ENCODE data around the gene XKRX. TPM values are rescaled to one million over a fixed set of nuclear protein-coding genes. Genes with fewer than 3 reads are reported as not detected.

The XKRX gene
- 0.25 TPM for polyA plus RNA-seq (ENCODE audit: insufficient read length)
- long read RNA-seq, donor 1, result 0 reads
- long read RNA-seq, donor 2, result 0 reads
- long read RNA-seq, donor 3, result 0 reads
- long read RNA-seq, donor 4, result 0 reads
- long read RNA-seq, donor 5, result 0 reads
- long read RNA-seq, donor 6, result 0 reads
- long read RNA-seq, donor 7, result 0 reads
- long read RNA-seq, donor 8, result 0 reads

- peak; percentile 36 for DNase-seq
These were observed at the start of gene XKRX for GRCh38 chrX:100928660-100929613. Gene XKRX, minus strand, starts transcription at chrX:100928917. Its CDS starts 613 bp downstream, at chrX:100928304.

DNA sequence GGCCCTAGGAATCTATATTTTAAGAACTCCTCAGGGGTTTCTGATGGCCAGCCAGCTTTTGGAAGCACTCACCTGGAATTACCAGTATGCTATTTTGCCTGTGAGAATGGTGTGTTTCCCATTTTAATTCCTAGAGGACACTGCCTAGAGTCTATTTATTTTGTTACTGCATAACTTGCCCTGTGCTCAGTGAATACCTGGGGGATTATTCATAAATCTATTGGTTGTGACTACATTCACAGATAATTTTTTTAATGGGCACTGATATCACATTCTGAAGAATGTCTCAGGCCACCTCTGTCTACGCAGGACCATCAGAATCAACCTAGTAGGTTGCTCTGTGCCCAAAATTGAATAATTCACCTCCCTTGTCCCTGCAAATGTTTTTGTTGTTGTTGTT is 47.5 kb upstream of the XKRX start:
- DNase-seq, result no peak

GRCh38 chrX:100975212-100975611 is 46.5 kb upstream of the XKRX start:
- DNase-seq, result no peak

DNA sequence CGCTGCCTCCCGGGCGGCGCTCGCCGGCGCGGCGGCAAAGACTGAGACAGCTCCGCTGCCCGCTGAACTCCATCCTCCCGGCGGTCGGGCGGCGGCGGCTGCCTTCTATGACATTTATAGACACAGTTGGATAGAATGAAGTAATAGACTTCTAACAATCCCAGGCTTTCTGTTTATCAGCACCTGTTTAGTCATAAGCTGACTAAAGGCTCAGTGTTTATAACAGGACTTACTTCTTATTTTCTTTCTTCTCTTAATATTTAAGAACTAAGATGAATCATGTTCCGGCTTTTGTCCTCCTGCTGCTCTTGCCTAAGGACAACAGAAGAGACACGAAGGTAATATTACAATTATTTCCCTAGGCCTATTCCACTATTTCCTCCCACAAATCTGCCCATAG is 44.7 kb upstream of the XKRX start:
- DNase-seq, result no peak

DNA sequence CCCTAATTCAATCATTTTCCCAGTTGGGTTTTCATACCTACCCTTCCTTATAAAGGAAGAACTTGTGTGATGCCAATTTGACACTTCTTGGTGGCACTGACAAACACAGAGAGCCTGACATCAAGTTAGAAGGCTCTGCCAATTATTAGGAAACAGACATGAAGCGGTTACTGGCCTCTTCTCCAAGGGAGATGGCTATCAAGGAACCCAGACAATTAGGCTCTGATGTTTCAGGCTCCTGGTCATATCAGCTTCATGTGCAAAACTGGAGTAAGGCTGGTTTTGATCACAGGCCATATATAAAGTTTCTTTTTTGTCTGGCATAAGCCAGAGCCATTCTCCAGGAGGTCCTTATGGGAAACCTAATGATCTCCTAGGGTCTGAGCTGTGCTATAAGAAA is 41.2 kb upstream of the XKRX start:
- DNase-seq, result no peak

GRCh38 chrX:100969408-100969807 is 40.7 kb upstream of the XKRX start, which contains the start of gene ARL13A:
Gene ARL13A, plus strand, starts transcription at chrX:100969708. Its CDS starts 3,982 bp downstream, at chrX:100973690.
- no peak for DNase-seq

DNA sequence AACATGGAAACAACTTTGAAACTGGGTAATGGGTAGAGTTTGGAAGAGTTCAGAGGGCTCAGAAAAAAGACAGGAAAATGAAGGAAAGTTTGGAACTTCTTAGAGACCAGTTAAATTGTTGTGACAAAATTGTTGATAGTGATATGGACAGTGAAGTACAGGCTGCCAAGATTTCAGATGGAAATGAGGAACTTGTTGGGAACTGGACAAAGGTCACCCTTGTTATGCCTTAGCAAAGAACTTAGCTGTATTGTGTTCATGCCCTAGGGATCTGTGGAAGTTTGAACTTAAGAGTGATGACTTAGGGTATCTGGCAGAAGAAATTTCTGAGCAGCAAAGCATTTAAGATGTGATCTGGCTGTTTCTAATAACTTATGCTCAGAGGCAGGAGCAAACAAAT is 35.6 kb upstream of the XKRX start:
- DNase-seq, result no peak

DNA sequence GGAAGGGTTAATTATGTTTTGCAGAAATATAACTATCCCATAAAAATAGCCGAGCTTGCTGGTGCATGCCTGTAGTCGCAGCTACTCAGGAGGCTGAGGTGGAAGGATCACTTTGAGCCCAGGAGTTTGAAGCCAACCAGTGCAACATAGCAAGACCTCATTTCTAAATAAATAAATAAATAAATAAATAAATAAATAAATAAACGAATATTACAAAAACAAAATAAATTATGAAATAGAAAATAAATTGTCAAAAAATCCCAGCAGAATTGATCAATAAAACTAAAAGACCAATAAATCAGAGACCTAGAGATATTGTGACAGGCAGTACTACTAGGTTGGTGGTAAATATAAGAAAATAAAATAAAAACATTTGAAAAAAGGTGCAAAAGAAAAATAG is 34.1 kb upstream of the XKRX start:
- no peak for DNase-seq

GRCh38 chrX:100948557-100948956 is 19.8 kb upstream of the XKRX start:
- no peak for DNase-seq

DNA sequence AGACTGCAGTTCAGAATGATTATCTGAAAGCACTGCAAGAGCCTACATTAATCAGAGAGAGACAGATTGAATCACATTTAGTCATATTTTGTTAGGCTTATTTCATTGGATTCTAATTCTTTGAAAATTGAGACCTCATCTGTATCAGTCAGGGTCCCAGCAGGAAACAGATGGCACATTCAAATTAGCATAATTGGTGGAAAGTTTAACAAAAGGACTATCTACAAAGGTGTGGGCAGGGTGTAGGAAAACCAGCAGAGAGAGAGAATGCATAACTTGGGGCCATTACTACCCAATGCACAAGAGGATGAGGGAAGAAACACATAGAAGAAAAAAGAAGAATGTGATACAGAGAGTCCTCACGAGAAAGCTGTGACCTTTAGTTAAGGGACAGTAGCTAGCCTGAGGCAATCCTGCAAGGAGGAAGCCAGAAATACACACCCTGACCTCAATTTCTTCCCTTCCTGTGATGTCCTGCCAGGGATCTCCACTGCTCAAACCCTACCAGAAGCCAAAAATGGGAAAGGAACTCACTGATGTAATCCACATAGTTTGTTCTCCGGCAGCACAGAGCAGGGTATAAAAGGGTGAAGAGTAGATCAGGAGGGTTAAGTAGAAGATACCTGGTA is 17.7 kb upstream of the XKRX start:
- no peak for DNase-seq

DNA sequence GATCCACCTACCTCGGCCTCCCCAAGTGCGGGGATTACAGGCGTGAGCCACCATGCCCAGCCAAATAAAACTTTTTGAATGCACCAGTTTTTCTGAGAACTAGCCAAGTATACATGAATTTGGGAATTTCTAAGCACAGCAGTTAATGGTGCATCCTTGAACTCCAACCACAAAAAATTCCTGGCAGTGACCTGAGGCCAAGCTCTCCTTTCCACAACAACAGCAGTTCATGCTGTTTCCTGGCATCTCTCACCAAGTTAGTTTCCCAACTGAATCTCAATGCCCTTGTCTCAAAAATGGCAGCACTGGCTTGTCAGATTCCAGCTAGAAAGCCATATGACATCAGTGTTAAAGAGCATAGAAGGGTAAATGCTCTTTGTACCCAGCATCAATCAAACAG is 15.9 kb upstream of the XKRX start:
- DNase-seq, result no peak

DNA sequence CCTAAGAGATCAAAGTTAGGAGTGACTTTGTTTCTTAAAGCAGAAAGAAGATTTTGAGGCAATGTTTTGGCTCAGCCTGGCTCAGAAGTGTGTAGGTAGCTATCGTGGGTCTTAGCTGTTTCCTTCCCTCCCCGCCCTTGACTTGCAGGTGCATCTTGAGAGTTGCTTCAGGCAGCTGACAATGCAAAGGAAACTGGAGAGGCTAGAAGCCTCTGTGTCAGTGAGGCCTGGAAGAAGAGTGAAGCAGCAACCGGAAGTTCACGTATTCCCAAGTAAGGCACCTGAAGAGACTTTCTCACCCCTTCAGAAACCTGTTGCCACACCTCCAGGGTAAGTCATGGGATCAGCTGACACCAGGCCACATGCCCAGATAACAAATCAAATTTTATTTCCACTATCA is 10.6 kb upstream of the XKRX start:
- no peak for DNase-seq

DNA sequence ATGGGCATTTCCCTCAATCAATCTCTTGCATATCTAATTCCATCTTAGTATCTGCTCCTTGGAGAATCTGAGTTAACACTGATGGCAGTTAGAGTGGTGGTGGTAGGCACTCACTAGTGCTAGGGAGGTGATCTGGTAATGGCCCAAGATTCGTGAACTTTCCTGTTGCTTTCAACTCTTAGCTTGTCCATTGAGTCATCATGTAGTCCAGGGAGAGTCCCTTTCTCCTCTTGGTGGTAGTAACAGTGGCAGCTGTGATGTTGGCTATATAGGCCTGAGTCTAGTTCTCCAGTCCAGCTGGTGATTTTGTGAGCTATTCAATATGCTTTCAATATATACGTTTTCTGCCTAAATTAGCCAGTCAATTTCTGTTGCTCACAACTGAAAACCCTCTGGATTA is 7.0 kb upstream of the XKRX start:
- no peak for DNase-seq

DNA sequence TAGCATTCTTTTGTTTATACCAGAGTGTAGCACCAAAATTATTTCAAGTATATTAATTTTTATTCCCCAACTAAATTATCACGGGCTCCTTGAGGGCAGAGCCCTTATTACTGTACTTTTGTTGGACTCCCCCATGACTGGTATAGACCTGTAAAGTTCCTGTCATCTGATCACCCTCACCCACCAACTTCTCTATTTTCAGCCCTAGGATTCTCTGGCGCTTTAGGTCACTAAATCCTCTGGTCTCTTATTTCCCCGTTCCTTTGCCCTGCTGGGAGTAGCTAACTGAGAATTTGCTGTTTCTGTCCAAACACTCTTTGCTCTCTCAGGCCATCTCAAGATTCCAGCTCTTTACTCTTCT is 3.2 kb upstream of the XKRX start:
- no peak for DNase-seq

DNA sequence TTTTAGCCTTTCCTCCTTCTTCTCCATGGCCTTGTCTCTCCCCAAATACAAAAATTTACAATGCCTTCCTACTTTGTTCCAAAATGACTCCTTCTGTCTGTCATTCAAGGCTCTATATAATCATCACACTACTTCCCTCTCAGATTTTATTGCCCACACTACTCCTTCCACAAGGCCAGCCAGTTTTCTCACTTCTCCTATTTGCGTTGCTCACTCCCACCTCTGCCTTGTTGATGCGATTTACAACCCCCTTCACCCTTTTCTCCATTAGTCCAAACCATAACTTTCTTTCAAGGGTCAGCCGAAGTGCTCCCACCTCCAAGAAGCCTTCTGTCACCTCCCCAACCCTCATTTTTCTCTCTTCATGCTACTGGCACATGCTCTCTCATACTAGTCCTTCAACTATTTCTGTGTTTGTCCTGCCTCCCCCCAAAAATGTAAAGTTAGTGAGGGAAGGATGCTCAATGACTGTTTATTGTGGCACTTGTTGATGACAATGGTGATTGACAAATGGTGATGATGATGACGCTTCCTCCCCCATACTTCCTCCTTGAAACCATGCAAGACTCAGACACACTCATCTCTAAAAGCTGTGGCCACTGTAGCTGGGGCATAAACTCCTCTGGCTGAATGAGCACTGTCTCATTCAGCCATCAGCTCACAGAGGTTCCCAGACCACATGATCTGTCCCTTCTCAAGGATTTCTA is 2.7 kb upstream of the XKRX start:
- DNase-seq, result no peak

DNA sequence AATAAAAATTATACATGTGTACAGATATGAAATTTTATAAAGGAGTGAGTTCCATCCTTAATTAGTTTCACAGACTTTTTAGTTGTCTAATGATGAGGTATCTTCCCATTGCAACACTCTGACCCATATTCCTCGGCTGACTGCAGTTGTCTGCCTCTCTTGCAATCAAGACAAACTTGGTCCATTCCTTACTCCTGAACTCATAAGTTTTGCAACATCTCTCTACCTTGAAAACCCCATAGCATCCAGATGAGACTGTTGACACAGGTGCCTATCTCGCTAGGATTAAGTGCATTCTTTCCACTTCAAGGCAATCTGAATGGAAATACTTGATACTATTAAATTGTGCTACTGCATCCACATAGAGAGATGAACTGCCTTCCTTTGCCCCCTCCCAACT is 2.3 kb downstream of the XKRX start:
- DNase-seq, result no peak

DNA sequence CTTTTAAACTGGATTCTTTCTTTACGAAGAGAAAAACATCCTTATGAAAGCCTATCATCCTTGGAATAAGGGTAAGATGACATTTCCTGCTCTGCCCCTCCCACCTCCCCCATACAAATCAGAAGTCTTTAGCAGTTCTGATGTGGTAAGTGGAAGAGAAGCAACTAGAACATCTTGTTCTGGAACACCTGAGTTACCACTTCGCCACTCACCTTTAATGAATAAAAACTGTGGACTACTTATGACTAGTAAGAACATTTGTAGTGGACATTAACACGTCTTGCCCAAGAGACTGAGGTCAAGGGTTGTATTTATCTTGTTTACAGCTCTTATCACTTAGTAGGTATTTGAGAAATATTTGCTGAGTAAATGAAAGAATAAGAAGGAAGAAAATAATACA is 4.3 kb downstream of the XKRX start:
- DNase-seq, result no peak

GRCh38 chrX:100915562-100915961 is 13.2 kb downstream of the XKRX start:
- DNase-seq, result no peak

DNA sequence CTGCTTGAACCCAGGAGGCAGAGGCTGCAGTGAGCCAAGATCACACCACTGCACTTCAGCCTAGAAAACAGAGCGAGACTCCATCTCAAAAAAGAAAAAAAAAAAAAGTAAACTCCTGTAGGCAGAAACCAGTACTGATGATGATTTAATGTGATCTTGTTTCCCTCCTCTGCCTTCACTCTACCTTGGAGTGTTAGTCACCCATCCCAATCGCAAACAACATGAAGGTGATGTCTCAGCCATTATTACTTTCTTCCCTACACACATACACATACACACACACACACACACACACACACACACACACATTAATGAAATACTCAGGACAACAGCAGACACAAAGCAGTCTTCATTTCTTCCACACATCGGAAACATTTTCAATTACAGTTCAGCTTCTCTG is 15.6 kb downstream of the XKRX start:
- DNase-seq, result no peak

GRCh38 chrX:100911731-100912130 is 17.0 kb downstream of the XKRX start:
- DNase-seq, result no peak

- DNase-seq, result no peak
These were observed 23.1 kb downstream of the XKRX start for GRCh38 chrX:100905620-100906019.

DNA sequence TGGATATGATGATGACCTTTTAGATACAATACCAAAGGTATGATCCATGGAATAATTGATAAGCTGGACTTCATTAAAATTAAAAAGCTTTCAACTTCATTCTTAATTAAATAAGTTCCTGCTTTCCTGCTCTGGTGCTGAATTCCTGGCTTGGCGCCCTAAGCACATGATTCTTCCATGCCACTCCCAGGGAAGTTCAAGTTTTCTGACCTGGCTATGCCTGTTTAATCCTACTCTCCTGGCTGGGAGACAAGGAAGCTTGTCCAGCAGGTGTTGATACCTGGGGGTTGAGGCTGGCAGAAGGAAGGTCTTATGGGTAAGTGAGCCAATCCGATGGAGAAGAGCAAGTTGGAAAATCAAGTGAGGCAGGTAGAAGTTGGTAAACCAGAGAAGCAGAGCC is 24.3 kb downstream of the XKRX start:
- DNase-seq, result no peak

Data from left kidney (tissue), 8 donors.